Panc1 (cell line): ENCODE measurements around the gene PRKAG2. TPM values are rescaled to one million over a fixed set of nuclear protein-coding genes. Genes with fewer than 3 reads are reported as not detected.

Experiments
- ATAC-seq: fragments of 200-7000 bp; cut with Tn5 transposase; 2 replicates; pipeline ENCODE4 v1.9.1; 2020; ENCODE audit warnings: mild to moderate bottlenecking, moderate library complexity
- BruUV-seq: library from RNA; stranded (reverse); fragments of 400-500 nt; replicated peaks from 2 replicates; lab custom pipeline; 2021; lab: Mats Ljungman, UMichigan
- CTCF ChIA-PET: fragments of 300-600 bp; sonication (Branson Sonifier 250); formaldehyde crosslinking; loops from one replicate; lab custom pipeline; 2022; ENCODE audit warnings: antibody characterized with exemption; lab: Charles Lee
- POLR2A ChIA-PET: fragments of 300-600 bp; sonication (Branson Sonifier 250); formaldehyde crosslinking; loops from one replicate; lab custom pipeline; 2022; ENCODE audit warnings: antibody characterized with exemption; lab: Charles Lee
- DNase-seq: peaks from one replicate; pipeline ENCODE4 v3.0.0-alpha.2; 2010; ENCODE audit warnings: low read depth, low spot score
- H3K27ac ChIP-seq: 2 replicates; pipeline ENCODE4 v1.5.1; 2011; ENCODE audit warnings: mild to moderate bottlenecking, low read length, inconsistent platforms
- H3K27me3 ChIP-seq: fragments of 200-500 bp; sonication (Bioruptor generic); 2 replicates; pipeline ENCODE4 v1.6.0; 2014; ENCODE audit warnings: low read length, inconsistent platforms; ENCODE audit not compliant: control insufficient read depth, insufficient read depth
- H3K36me3 ChIP-seq: fragments of 200-500 bp; sonication (Bioruptor generic); 2 replicates; pipeline ENCODE4 v1.5.1; 2014; ENCODE audit warnings: inconsistent platforms, mild to moderate bottlenecking, low read length, moderate library complexity; ENCODE audit not compliant: control insufficient read depth, insufficient read depth
- H3K4me1 ChIP-seq: 2 replicates; pipeline ENCODE4 v1.5.1; 2011; ENCODE audit warnings: inconsistent platforms, mild to moderate bottlenecking, low read length, moderate library complexity; ENCODE audit not compliant: control insufficient read depth, insufficient read depth
- H3K4me3 ChIP-seq, 2 experiments: 2 replicates each; pipeline ENCODE4 v1.5.1; 2011 to 2012; ENCODE audit warnings: low read depth in 2 of 2, low read length in 2 of 2, mild to moderate bottlenecking in 2 of 2, inconsistent platforms in 1 of 2, moderate library complexity in 1 of 2
- H3K9me3 ChIP-seq: fragments of 200-500 bp; sonication (Bioruptor generic); 2 replicates; pipeline ENCODE4 v1.5.1; 2014; ENCODE audit warnings: low read depth, mild to moderate bottlenecking, inconsistent platforms, low read length, moderate library complexity; ENCODE audit not compliant: control insufficient read depth, insufficient read depth
- CTCF ChIP-seq: fragments of 450-650 bp; IDR thresholded peaks from 2 replicates; pipeline ENCODE4 v1.5.1; 2017; ENCODE audit warnings: mild to moderate bottlenecking
- POLR2AphosphoS5 ChIP-seq: IDR thresholded peaks from 2 replicates; pipeline ENCODE4 v1.6.1; 2012; ENCODE audit warnings: mild to moderate bottlenecking, low read depth, low read length, moderate library complexity
- SIN3A ChIP-seq: IDR thresholded peaks from 2 replicates; pipeline ENCODE4 v1.6.1; 2012; ENCODE audit warnings: low read depth, mild to moderate bottlenecking, low read length, moderate library complexity, borderline replicate concordance; ENCODE audit not compliant: insufficient read depth
- TCF7L2 ChIP-seq: IDR thresholded peaks from 2 replicates; pipeline ENCODE4 v1.6.1; 2011; ENCODE audit warnings: mild to moderate bottlenecking, low read depth, low read length, inconsistent platforms
- in situ Hi-C: cut with HindIII; loops from 2 replicates; pipeline ENCODE4 v1.10.0; 2016; ENCODE audit warnings: low sequenced_read_pairs, low pct_unique_long_range_greater_than_20kb
- intact Hi-C: fragments of 100-400 bp; cut with micrococcal nuclease; formaldehyde crosslinking; loops from one replicate; pipeline ENCODE4 v1.10.0; 2022; ENCODE audit not compliant: unreplicated experiment
- total RNA-seq: library from RNA; stranded (reverse); gene quantifications from one replicate; pipeline ENCODE4 v1.2.1, GENCODE V29; 2021; ENCODE audit not compliant: unreplicated experiment
- TF ChIP-seq, protein P1 (sequence below), 2 experiments: IDR thresholded peaks; 2 replicates each; pipeline ENCODE4 v1.6.1; 2011 to 2012; ENCODE audit warnings: low read depth in 2 of 2, control low read depth in 1 of 2, low read length in 1 of 2, mild to moderate bottlenecking in 1 of 2, moderate library complexity in 1 of 2; ENCODE audit not compliant: insufficient read depth in 1 of 2

The PRKAG2 gene
- total RNA-seq, 1 experiment from 2014 or later: 71.6 TPM

DNA sequence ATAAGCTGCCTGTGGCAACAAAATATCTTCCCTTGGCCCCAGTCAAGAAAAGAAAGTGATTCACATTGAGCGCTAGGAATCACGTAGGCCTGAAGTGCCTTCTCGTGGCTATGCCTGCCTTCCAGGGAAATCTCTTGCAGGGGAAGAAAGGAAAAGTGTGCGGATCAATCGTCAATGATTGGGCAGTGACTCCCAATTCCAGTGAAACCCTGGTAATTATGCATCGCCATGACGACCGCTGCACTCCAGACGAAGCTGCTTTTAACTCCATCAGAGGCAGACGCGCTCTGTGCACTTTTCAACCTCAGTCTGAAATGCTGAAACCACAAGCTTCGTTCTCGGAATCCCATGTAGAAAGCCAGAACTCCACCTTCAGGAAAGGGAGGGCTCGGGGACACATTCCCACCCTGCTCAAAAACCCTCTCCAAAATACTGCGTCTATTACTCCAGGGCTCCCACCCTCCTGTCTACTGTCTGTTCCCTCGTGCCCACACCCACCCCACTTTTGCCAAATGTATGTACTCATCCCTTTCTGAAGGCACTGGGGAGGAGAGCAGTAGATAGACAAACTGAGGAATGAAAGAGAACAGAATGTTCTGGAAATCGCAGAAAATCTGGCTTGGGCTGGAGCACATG lies 24.2 kb upstream of the PRKAG2 start:
- Histone ChIP-seq H3K27ac (no peak overlapping the region), H3K27me3 (peaks cover 4% of the 10 kb centered on the region; the same call in 1 of the 2 replicates), H3K4me3 (no peak overlapping the region), H3K4me1 (no peaks in the 10 kb centered on the region), H3K36me3 (no peaks in the 10 kb centered on the region), H3K9me3 (no peaks in the 10 kb centered on the region)
- BruUV-seq: no TSS peak
- CTCF ChIA-PET: no interaction called here
- DNase-seq: no peak
- ATAC-seq: no peak; the same call in 1 of the 2 replicates
- POLR2A ChIA-PET: no interaction called here
- intact Hi-C loops (no loop called here), in situ Hi-C loops (no loop called here)
- TF ChIP-seq SIN3A (no peak), CTCF (no peak), POLR2AphosphoS5 (no peak), TCF7L2 (no peak)
- TF ChIP-seq, protein P1, sequence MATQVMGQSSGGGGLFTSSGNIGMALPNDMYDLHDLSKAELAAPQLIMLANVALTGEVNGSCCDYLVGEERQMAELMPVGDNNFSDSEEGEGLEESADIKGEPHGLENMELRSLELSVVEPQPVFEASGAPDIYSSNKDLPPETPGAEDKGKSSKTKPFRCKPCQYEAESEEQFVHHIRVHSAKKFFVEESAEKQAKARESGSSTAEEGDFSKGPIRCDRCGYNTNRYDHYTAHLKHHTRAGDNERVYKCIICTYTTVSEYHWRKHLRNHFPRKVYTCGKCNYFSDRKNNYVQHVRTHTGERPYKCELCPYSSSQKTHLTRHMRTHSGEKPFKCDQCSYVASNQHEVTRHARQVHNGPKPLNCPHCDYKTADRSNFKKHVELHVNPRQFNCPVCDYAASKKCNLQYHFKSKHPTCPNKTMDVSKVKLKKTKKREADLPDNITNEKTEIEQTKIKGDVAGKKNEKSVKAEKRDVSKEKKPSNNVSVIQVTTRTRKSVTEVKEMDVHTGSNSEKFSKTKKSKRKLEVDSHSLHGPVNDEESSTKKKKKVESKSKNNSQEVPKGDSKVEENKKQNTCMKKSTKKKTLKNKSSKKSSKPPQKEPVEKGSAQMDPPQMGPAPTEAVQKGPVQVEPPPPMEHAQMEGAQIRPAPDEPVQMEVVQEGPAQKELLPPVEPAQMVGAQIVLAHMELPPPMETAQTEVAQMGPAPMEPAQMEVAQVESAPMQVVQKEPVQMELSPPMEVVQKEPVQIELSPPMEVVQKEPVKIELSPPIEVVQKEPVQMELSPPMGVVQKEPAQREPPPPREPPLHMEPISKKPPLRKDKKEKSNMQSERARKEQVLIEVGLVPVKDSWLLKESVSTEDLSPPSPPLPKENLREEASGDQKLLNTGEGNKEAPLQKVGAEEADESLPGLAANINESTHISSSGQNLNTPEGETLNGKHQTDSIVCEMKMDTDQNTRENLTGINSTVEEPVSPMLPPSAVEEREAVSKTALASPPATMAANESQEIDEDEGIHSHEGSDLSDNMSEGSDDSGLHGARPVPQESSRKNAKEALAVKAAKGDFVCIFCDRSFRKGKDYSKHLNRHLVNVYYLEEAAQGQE (IDR thresholded peaks at IDR 0.05; ENCODE audit: insufficient read depth in 1 of 2, low read depth in 2 of 2, low read length in 1 of 2): no peak

- H3K4me3 ChIP-seq: no peak overlapping the region
- DNase-seq (no peak), ATAC-seq (no peak)
- in situ Hi-C loops (no loop called here), intact Hi-C loops (no loop called here)
- CTCF ChIA-PET: no interaction called here
- TF ChIP-seq, protein P1 (IDR thresholded peaks at IDR 0.05; ENCODE audit: insufficient read depth in 1 of 2, low read depth in 2 of 2, low read length in 1 of 2): no peak
- TF ChIP-seq SIN3A (no peak), POLR2AphosphoS5 (no peak), CTCF (no peak), TCF7L2 (no peak)
- H3K9me3 ChIP-seq: no peaks in the 10 kb centered on the region
- no peaks in the 10 kb centered on the region for H3K4me1 ChIP-seq
- no peak overlapping the region for H3K27ac ChIP-seq
- H3K27me3 ChIP-seq: peaks cover 2% of the 10 kb centered on the region; the same call in 1 of the 2 replicates
- no peaks in the 10 kb centered on the region for H3K36me3 ChIP-seq
- POLR2A ChIA-PET: no interaction called here
- no TSS peak for BruUV-seq
Observed at GRCh38 chr7:151900591-151900985, 23.7 kb upstream of the PRKAG2 start.
